Colonic mucosa (tissue), 4 donors: ENCODE data around the gene IL4R. TPM values are rescaled to one million over a fixed set of nuclear protein-coding genes. Genes with fewer than 3 reads are reported as not detected.
"Not testable (repeated sequence)": the region's sequence is repeated elsewhere in the genome, so short reads cannot be mapped to it uniquely, and the experiment has no call there.

Experiments
- DNase-seq: peaks from one replicate; pipeline ENCODE4 v3.0.0-alpha.2; 2020
- H3K27ac ChIP-seq: fragments of 200-600 bp; one replicate; pipeline ENCODE4 v1.8.0; 2021
- H3K27me3 ChIP-seq: fragments of 200-600 bp; one replicate; pipeline ENCODE4 v1.8.0; 2021
- H3K36me3 ChIP-seq: fragments of 200-600 bp; one replicate; pipeline ENCODE4 v1.8.0; 2021
- H3K4me1 ChIP-seq: fragments of 200-600 bp; one replicate; pipeline ENCODE4 v1.8.0; 2021; ENCODE audit warnings: mild to moderate bottlenecking
- H3K4me3 ChIP-seq: fragments of 200-600 bp; one replicate; pipeline ENCODE4 v1.8.0; 2021
- H3K9ac ChIP-seq, 2 donors: one replicate each; pipeline ENCODE4 v1.7.0; 2013; ENCODE audit warnings: control low read depth in 2 of 2, low read depth in 2 of 2, low read length in 2 of 2
- H3K9me3 ChIP-seq: fragments of 200-600 bp; one replicate; pipeline ENCODE4 v1.8.0; 2021
- intact Hi-C: fragments of 100-400 bp; cut with DNase I; formaldehyde crosslinking; loops from one replicate; pipeline ENCODE4 v1.14.1; 2022
- total RNA-seq, 2 donors: library from RNA; stranded (reverse); fragmentation: NEBNext Ultra II Directional in 1 of 2; extraction: Animal tissue kit (Norgen Biotek cat#: 25700) in 1 of 2; gene quantifications; one replicate each; pipeline ENCODE4 v1.2.1, GENCODE V29; 2021
- TF ChIP-seq, protein P1 (sequence below): fragments of 200-600 bp; IDR thresholded peaks from one replicate; pipeline ENCODE4 v1.8.0; 2022; ENCODE audit warnings: antibody characterized with exemption, mild to moderate bottlenecking
- donor health status: healthy.
- donor health status: DM: no; HTN: no; CAD: no.
- donor health status: DM: no; HTN: no; CAD: no.

Gene IL4R
- total RNA-seq, 2 donors from 2014 or later, result 74.8 to 80.0 TPM

DNA sequence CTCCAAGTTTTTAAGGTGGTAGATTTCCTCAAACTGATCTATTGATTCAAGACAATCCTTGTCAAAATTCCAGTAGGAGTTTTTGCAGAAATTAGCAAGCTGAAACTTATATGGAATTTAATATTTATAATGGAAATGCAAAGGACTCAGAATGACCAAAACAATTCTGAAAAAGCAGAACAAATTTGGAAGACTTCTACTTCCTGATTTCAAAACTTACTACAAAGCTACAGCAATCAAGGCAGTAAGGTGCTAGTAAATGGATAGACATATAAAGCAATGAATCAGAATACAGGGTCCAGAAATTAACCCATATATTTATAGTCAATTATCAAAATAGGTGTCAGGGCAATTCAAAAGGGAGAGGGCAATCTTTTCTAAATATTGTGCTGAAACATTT, 76.4 kb downstream of the IL4R start:
- Histone ChIP-seq H3K27ac (no peak overlapping the region), H3K27me3 (no peaks in the 10 kb centered on the region), H3K36me3 (no peaks in the 10 kb centered on the region), H3K9me3 (no peaks in the 10 kb centered on the region), H3K9ac (no peak overlapping the region), H3K4me1 (no peaks in the 10 kb centered on the region), H3K4me3 (no peak overlapping the region)
- TF ChIP-seq, protein P1, sequence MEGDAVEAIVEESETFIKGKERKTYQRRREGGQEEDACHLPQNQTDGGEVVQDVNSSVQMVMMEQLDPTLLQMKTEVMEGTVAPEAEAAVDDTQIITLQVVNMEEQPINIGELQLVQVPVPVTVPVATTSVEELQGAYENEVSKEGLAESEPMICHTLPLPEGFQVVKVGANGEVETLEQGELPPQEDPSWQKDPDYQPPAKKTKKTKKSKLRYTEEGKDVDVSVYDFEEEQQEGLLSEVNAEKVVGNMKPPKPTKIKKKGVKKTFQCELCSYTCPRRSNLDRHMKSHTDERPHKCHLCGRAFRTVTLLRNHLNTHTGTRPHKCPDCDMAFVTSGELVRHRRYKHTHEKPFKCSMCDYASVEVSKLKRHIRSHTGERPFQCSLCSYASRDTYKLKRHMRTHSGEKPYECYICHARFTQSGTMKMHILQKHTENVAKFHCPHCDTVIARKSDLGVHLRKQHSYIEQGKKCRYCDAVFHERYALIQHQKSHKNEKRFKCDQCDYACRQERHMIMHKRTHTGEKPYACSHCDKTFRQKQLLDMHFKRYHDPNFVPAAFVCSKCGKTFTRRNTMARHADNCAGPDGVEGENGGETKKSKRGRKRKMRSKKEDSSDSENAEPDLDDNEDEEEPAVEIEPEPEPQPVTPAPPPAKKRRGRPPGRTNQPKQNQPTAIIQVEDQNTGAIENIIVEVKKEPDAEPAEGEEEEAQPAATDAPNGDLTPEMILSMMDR, result no peak
- intact Hi-C loops, result no loop called here
- no peak for DNase-seq

DNA sequence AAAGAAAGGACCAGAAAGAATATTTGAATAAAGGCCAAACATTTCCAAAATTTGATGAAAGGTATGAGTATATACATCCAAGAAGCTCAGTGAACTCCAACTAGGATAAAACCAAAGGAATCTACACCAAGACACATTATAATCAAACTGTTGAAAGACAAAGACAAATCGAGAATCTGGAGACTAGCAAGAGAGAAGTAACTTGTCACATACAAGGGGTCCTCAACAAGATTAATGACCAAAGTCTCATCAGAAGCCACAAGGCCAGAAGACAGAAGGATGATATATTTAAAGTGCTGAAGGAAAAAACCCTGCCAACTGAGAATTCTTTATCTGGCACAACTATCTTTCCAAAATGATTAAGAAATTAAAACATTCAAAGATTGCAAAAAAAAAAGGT, 78.9 kb downstream of the IL4R start:
- H3K9ac ChIP-seq, result no peak overlapping the region
- H3K27ac ChIP-seq, result no peak overlapping the region
- H3K4me1 ChIP-seq, result no peaks in the 10 kb centered on the region
- intact Hi-C loops, result no loop called here
- no peak for DNase-seq
- no peak overlapping the region for H3K4me3 ChIP-seq
- no peaks in the 10 kb centered on the region for H3K9me3 ChIP-seq
- no peaks in the 10 kb centered on the region for H3K36me3 ChIP-seq
- no peaks in the 10 kb centered on the region for H3K27me3 ChIP-seq
- TF ChIP-seq, protein P1, result no peak

DNA sequence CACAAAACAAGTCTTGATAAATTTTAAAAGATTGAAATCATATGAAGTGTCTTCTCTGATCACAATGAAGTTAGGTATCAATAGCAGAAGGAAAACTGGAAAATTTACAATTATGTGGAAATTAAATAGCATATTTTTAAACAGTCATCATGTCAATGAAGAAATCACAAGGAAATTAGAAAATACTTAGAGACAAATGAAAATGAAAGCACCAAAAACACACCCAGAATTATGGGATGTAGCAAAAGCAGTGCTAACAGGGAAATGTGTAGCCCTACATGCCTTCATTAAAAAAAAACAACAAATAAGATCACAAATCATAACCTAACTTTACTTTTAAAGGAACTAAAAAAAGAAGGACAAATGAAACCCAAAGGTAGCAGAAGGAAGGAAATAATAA, 80.7 kb downstream of the IL4R start:
- no peak overlapping the region for H3K9ac ChIP-seq
- H3K4me3 ChIP-seq, result no peak overlapping the region
- no peaks in the 10 kb centered on the region for H3K27me3 ChIP-seq
- H3K4me1 ChIP-seq, result no peaks in the 10 kb centered on the region
- no peaks in the 10 kb centered on the region for H3K36me3 ChIP-seq
- intact Hi-C loops, result no loop called here
- TF ChIP-seq, protein P1, result no peak
- no peak for DNase-seq
- H3K27ac ChIP-seq, result no peak overlapping the region
- no peaks in the 10 kb centered on the region for H3K9me3 ChIP-seq

DNA sequence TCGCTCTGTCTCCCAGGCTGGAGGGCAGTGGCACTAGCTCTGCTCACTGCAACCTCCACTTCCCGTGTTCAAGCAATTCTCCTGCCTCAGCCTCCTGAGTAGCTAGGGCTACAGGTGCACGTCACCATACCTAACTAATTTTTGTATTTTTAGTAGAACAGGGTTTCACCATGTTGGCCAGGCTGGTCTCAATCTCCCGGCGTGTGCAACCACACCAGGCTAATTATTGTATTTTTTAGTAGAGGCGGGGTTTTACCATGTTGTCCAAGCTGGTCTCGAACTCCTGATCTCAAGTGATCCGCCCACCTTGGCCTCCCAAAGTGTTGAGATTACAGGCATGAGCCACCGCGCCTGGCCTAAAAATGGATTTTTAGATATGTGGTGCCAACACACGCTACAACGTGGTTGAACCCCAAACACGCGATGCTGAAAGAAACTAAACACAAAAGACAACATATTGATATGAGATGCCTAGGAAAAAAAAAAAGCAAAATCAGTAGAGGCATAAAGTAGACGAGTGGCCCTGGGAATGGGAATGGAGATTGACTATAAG, 84.6 kb downstream of the IL4R start:
- H3K9me3 ChIP-seq, H3K4me1 ChIP-seq, H3K4me3 ChIP-seq, DNase-seq, intact Hi-C loops, H3K27ac ChIP-seq, H3K36me3 ChIP-seq, H3K9ac ChIP-seq, H3K27me3 ChIP-seq: not testable (repeated sequence)

DNA sequence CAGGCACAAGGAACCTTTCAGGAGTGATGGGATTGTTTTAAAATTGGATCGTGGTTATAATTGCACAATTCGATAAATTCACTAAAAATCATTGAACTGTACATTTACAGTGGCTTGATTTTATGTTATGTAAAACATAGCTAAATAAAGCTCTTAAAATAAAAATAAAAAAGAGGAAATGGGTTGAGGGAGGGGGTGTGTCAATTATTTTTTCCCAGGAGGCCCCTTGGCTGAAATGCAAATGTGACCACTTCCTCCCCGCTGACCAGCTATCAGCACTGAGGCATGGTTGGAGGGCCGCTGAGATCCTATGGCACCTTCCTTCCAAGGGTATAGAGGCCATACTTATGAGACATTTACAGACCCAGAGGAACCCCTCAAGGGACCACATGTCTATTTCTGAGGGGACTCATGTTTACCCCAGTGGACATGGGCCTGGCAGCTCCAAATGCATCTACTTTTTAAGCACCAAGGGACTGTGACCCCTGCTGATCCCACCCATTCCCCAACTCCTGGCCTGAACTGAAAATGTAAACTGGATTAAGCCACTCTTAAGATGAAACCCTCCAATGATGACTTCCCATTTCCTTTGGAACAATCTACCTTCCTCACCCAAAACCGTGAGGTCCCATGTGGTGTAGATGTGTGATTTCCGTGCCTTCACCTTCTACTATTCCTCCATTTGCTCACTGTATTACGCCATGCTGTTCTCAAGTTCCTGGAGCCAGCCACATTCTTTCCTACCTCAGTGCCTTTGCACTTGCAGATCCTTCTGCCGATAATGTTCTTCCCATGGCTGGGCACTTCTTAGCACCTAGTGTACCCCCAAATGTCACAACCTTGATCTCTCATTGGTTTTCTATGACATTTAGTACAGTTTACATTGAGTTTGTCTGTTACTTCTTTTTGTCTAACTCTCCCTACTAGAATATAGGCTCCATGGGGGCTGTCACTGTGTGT, 85.4 kb downstream of the IL4R start:
- Histone ChIP-seq H3K9me3 (no peaks in the 10 kb centered on the region), H3K4me3 (no peak overlapping the region), H3K4me1 (no peaks in the 10 kb centered on the region), H3K9ac (no peak overlapping the region), H3K27me3 (no peaks in the 10 kb centered on the region), H3K36me3 (no peaks in the 10 kb centered on the region), H3K27ac (no peak overlapping the region)
- no peak for DNase-seq
- intact Hi-C loops, result no loop called here
- TF ChIP-seq, protein P1, result no peak

DNA sequence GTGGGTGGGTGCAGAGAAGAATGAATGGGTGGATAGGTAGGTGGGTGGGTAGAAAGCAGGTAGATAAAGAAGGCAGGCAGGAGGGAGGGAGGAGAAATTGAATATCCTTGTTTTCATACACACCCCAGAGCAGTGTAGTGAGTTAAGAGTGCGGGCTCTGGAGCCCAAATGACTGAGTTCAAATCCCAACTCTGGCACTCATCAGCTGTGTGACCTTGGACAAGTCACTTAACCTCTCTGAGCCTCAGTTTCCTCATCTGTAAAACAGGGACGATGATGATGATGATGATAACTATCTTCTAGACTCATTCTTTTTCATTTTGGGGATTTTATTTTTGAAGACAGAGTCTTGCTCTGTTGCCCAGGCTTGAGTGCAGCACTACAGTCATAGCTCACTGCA, 86.2 kb downstream of the IL4R start:
- TF ChIP-seq, protein P1, result no peak
- Histone ChIP-seq H3K4me1 (no peaks in the 10 kb centered on the region), H3K27ac (no peak overlapping the region), H3K4me3 (no peak overlapping the region), H3K27me3 (no peaks in the 10 kb centered on the region), H3K9ac (no peak overlapping the region), H3K9me3 (no peaks in the 10 kb centered on the region), H3K36me3 (no peaks in the 10 kb centered on the region)
- DNase-seq, result no peak
- intact Hi-C loops, result no loop called here
